Suprapubic skin (tissue), 3 donors: ENCODE measurements around the gene SMIM1.

Experiments used
- CTCF ChIP-seq, 2 donors: fragments of 200-600 bp in 1 of 2; fragments of 450-650 bp in 1 of 2; sonication (generic) in 1 of 2; IDR thresholded peaks; one replicate each; pipeline ENCODE4 v1.5.1; 2016 to 2019; ENCODE audit warnings: antibody characterized with exemption in 2 of 2, mild to moderate bottlenecking in 1 of 2, moderate library complexity in 1 of 2
- POLR2AphosphoS5 ChIP-seq, 3 donors: sonication (generic); formaldehyde crosslinking; IDR thresholded peaks; one replicate each; pipeline ENCODE4 v1.6.1; 2017; ENCODE audit warnings: antibody characterized with exemption in 3 of 3

- TF ChIP-seq CTCF (IDR thresholded peaks at IDR 0.05) (no peak), POLR2AphosphoS5 (IDR thresholded peaks at IDR 0.05) (no peak)
Measured at GRCh38 chr1:3735027-3735681, 37.4 kb upstream of the SMIM1 start.
